ENCODE data around the gene ACBD6.

- no peak for TF ChIP-seq POLR2A (IDR thresholded peaks at IDR 0.05)
- TF ChIP-seq CTCF (IDR thresholded peaks at IDR 0.05), result no peak
- TF ChIP-seq POLR2AphosphoS5 (IDR thresholded peaks at IDR 0.05; ENCODE audit: insufficient read depth in 1 of 2, low read depth in 1 of 2), result no peak
Measured at GRCh38 chr1:180327089-180327488, 175.3 kb downstream of the ACBD6 start.

Data from vagina (tissue), 2 donors.